Neural cell (in vitro differentiated cells): ENCODE results near the gene SPDEF. TPM values are rescaled to one million over a fixed set of nuclear protein-coding genes. Genes with fewer than 3 reads are reported as not detected.

Source experiments
- H2AFZ ChIP-seq: fragments of 200-600, 300-800 bp; sonication (generic), shearing (Covaris generic); 2 replicates; pipeline ENCODE4 v1.6.0; 2014; ENCODE audit warnings: low read depth, mild to moderate bottlenecking, antibody characterized with exemption, low read length, moderate library complexity
- H3F3A ChIP-seq: fragments of 200-600 bp; shearing (Covaris generic); 2 replicates; pipeline ENCODE4 v1.6.1; 2016; ENCODE audit warnings: mild to moderate bottlenecking, moderate library complexity, mixed read lengths, antibody characterized with exemption, low read length; ENCODE audit not compliant: insufficient read depth, poor library complexity, severe bottlenecking
- H3K27ac ChIP-seq: fragments of 200-600, 300-800 bp; sonication (generic), shearing (Covaris generic); 2 replicates; pipeline ENCODE4 v1.5.1; 2014; ENCODE audit warnings: mild to moderate bottlenecking, low read length, moderate library complexity
- H3K27me3 ChIP-seq: fragments of 300-800, 200-600 bp; sonication (generic), shearing (Covaris generic); 2 replicates; pipeline ENCODE4 v1.6.0; 2014; ENCODE audit warnings: mild to moderate bottlenecking, low read depth, low read length, moderate library complexity; ENCODE audit not compliant: insufficient read depth
- H3K36me3 ChIP-seq: fragments of 300-800, 200-600 bp; sonication (generic), shearing (Covaris generic); 2 replicates; pipeline ENCODE4 v1.5.1; 2014; ENCODE audit warnings: mild to moderate bottlenecking, antibody characterized with exemption, low read length, moderate library complexity; ENCODE audit not compliant: insufficient read depth
- H3K4me2 ChIP-seq: fragments of 300-800, 200-600 bp; sonication (generic), shearing (Covaris generic); 2 replicates; pipeline ENCODE4 v1.6.0; 2014; ENCODE audit warnings: mild to moderate bottlenecking, low read length
- H3K4me3 ChIP-seq: fragments of 300-800, 200-600 bp; sonication (generic), shearing (Covaris generic); 2 replicates; pipeline ENCODE4 v1.5.1; 2014; ENCODE audit warnings: mild to moderate bottlenecking, low read length, moderate library complexity
- H3K79me2 ChIP-seq: fragments of 200-600 bp; shearing (Covaris generic); replicated peaks from 2 replicates; pipeline ENCODE4 v1.6.0; 2014; ENCODE audit warnings: mild to moderate bottlenecking, low read length, moderate library complexity; ENCODE audit not compliant: insufficient read depth
- H3K9ac ChIP-seq: fragments of 300-800, 200-600 bp; sonication (generic), shearing (Covaris generic); 2 replicates; pipeline ENCODE4 v1.6.1; 2016; ENCODE audit warnings: mild to moderate bottlenecking, low read length, mixed read lengths
- H3K9me2 ChIP-seq: fragments of 200-600 bp; shearing (Covaris generic); 2 replicates; pipeline ENCODE4 v1.6.1; 2016; ENCODE audit warnings: mild to moderate bottlenecking, low read length, mixed read lengths; ENCODE audit not compliant: insufficient read depth
- H3K9me3 ChIP-seq: fragments of 200-600, 300-800 bp; sonication (generic), shearing (Covaris generic); 2 replicates; pipeline ENCODE4 v1.6.1; 2016; ENCODE audit warnings: mild to moderate bottlenecking, mixed run types, low read length, moderate library complexity, mixed read lengths
- H4K20me1 ChIP-seq: fragments of 200-600 bp; shearing (Covaris generic); 2 replicates; pipeline ENCODE4 v1.6.1; 2016; ENCODE audit warnings: mild to moderate bottlenecking, mixed run types; ENCODE audit not compliant: insufficient read depth
- EP300 ChIP-seq: fragments of 450-650 bp; conservative IDR thresholded peaks from 2 replicates; pipeline ENCODE4 v1.6.1; 2014; ENCODE audit warnings: antibody characterized with exemption, mild to moderate bottlenecking, moderate library complexity; ENCODE audit not compliant: poor library complexity, severe bottlenecking
- EZH2 ChIP-seq: fragments of 200-600, 300-800 bp; shearing (Covaris generic), sonication (generic); IDR thresholded peaks from 2 replicates; pipeline ENCODE4 v1.6.1; 2014; ENCODE audit warnings: antibody characterized with exemption, low read length, borderline replicate concordance, mild to moderate bottlenecking; ENCODE audit not compliant: insufficient read depth, poor library complexity, severe bottlenecking
- MXI1 ChIP-seq: fragments of 450-650 bp; conservative IDR thresholded peaks from 2 replicates; pipeline ENCODE4 v1.6.1; 2014; ENCODE audit warnings: antibody characterized with exemption, mild to moderate bottlenecking; ENCODE audit not compliant: poor library complexity, severe bottlenecking
- POLR2AphosphoS5 ChIP-seq: IDR thresholded peaks from 2 replicates; pipeline ENCODE4 v1.6.1; 2012
- RAD21 ChIP-seq: fragments of 450-650 bp; conservative IDR thresholded peaks from 2 replicates; pipeline ENCODE4 v1.6.1; 2014; ENCODE audit warnings: antibody characterized with exemption, mild to moderate bottlenecking, moderate library complexity
- SMC3 ChIP-seq: fragments of 450-650 bp; conservative IDR thresholded peaks from 2 replicates; pipeline ENCODE4 v1.6.1; 2014; ENCODE audit warnings: antibody characterized with exemption, mild to moderate bottlenecking, moderate library complexity; ENCODE audit not compliant: poor library complexity
- TAF1 ChIP-seq: IDR thresholded peaks from 2 replicates; pipeline ENCODE4 v1.6.1; 2012; ENCODE audit warnings: low read depth
- polyA plus RNA-seq: library from polyadenylated mRNA; depleted of rRNA; stranded (reverse); fragments of >200 nt; gene quantifications from 2 replicates; pipeline ENCODE4 v1.2.3, GENCODE V29; 2014
- TF ChIP-seq, protein P1 (sequence below): fragments of 450-650 bp; IDR thresholded peaks from 2 replicates; pipeline ENCODE4 v1.5.1; 2014; ENCODE audit warnings: antibody characterized with exemption, mild to moderate bottlenecking, moderate library complexity; ENCODE audit not compliant: poor library complexity, severe bottlenecking
- TF ChIP-seq, protein P2 (sequence below): IDR thresholded peaks from 2 replicates; pipeline ENCODE4 v1.6.1; 2012; ENCODE audit warnings: borderline replicate concordance

Gene SPDEF
- polyA plus RNA-seq, 1 donor from 2014 or later: 0.36 TPM

DNA sequence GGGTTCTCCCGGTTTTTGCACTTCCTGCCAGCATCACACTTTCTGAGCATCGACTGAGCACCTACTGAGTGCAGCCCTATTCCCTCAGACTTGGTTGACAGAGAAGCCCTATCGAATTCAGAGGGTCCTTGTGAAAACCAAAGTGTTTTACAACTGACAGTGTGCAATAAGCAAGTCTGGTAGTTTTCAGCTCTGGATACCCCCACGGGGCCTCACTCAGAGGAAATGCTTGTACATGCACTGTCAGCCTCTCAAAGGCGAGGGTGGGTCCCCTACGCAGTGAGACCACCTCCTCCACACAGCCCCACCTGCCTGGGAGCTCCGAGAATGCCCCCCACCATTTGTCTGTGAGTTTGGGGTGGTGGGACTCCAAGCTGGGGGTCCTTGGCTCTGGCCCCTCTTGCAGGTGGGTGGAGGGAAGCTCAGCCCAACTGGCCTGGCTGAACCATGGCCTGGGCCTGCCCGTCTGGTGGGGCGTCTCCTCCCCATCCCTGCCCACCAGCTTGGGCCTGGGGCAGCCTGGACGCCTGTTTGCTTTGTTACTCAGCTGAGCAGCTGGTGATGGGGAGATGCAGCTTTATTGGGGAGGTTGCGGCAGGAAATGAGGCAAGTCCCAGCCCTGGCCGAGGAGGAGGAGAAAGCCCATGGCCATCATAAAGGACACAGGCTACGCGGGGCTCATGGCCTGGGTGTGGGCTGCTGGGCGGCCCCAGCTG, 1.7 kb downstream of the SPDEF start:
- no peaks in the 10 kb centered on the region for H3F3A ChIP-seq
- H3K27ac ChIP-seq: no peak overlapping the region
- H3K9ac ChIP-seq: no peak overlapping the region
- H3K27me3 ChIP-seq: no peaks in the 10 kb centered on the region
- no peak overlapping the region for H3K4me2 ChIP-seq
- TF ChIP-seq EP300 (no peak), MXI1 (no peak), SMC3 (no peak), RAD21 (no peak), POLR2AphosphoS5 (no peak), EZH2 (no peak), TAF1 (no peak)
- TF ChIP-seq, protein P1, sequence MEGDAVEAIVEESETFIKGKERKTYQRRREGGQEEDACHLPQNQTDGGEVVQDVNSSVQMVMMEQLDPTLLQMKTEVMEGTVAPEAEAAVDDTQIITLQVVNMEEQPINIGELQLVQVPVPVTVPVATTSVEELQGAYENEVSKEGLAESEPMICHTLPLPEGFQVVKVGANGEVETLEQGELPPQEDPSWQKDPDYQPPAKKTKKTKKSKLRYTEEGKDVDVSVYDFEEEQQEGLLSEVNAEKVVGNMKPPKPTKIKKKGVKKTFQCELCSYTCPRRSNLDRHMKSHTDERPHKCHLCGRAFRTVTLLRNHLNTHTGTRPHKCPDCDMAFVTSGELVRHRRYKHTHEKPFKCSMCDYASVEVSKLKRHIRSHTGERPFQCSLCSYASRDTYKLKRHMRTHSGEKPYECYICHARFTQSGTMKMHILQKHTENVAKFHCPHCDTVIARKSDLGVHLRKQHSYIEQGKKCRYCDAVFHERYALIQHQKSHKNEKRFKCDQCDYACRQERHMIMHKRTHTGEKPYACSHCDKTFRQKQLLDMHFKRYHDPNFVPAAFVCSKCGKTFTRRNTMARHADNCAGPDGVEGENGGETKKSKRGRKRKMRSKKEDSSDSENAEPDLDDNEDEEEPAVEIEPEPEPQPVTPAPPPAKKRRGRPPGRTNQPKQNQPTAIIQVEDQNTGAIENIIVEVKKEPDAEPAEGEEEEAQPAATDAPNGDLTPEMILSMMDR: no peak
- TF ChIP-seq, protein P2, sequence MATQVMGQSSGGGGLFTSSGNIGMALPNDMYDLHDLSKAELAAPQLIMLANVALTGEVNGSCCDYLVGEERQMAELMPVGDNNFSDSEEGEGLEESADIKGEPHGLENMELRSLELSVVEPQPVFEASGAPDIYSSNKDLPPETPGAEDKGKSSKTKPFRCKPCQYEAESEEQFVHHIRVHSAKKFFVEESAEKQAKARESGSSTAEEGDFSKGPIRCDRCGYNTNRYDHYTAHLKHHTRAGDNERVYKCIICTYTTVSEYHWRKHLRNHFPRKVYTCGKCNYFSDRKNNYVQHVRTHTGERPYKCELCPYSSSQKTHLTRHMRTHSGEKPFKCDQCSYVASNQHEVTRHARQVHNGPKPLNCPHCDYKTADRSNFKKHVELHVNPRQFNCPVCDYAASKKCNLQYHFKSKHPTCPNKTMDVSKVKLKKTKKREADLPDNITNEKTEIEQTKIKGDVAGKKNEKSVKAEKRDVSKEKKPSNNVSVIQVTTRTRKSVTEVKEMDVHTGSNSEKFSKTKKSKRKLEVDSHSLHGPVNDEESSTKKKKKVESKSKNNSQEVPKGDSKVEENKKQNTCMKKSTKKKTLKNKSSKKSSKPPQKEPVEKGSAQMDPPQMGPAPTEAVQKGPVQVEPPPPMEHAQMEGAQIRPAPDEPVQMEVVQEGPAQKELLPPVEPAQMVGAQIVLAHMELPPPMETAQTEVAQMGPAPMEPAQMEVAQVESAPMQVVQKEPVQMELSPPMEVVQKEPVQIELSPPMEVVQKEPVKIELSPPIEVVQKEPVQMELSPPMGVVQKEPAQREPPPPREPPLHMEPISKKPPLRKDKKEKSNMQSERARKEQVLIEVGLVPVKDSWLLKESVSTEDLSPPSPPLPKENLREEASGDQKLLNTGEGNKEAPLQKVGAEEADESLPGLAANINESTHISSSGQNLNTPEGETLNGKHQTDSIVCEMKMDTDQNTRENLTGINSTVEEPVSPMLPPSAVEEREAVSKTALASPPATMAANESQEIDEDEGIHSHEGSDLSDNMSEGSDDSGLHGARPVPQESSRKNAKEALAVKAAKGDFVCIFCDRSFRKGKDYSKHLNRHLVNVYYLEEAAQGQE: no peak
- H3K9me3 ChIP-seq: no peaks in the 10 kb centered on the region
- no peaks in the 10 kb centered on the region for H3K79me2 ChIP-seq
- H3K9me2 ChIP-seq: no peaks in the 10 kb centered on the region
- no peak overlapping the region for H2AFZ ChIP-seq
- H3K4me3 ChIP-seq: no peak overlapping the region
- H4K20me1 ChIP-seq: no peaks in the 10 kb centered on the region
- no peaks in the 10 kb centered on the region for H3K36me3 ChIP-seq

DNA sequence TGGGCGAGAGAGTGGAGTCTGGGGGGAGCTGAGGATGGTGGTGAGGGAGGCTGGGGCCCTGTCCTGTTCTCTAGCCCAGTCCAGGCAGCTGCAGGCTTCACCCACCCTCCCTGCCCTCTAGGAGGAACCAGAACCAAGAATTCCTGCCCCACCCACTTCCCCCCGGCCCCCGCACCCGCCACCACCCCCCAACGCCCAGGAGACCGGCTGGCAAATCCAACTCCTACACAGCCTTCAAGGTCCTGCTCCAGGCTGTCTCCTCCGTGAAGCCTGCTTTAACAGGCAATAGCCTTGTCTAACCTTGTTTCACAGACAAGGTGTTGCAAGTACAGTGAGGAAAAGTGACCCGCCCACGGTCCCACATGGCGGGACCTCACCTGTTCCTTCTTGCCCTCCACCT, 2.4 kb downstream of the SPDEF start:
- no peak overlapping the region for H2AFZ ChIP-seq
- no peak for TF ChIP-seq EP300
- no peak for TF ChIP-seq POLR2AphosphoS5
- no peak for TF ChIP-seq RAD21
- TF ChIP-seq, protein P2: no peak
- no peak for TF ChIP-seq SMC3
- TF ChIP-seq EZH2: no peak
- TF ChIP-seq, protein P1: no peak
- TF ChIP-seq MXI1: no peak
- TF ChIP-seq TAF1: no peak
- H3K27me3 ChIP-seq: no peaks in the 10 kb centered on the region
- H3K9ac ChIP-seq: no peak overlapping the region
- H3K79me2 ChIP-seq: no peaks in the 10 kb centered on the region
- no peaks in the 10 kb centered on the region for H3F3A ChIP-seq
- no peaks in the 10 kb centered on the region for H3K36me3 ChIP-seq
- H3K27ac ChIP-seq: no peak overlapping the region
- no peak overlapping the region for H3K4me2 ChIP-seq
- H3K9me2 ChIP-seq: no peaks in the 10 kb centered on the region
- H3K9me3 ChIP-seq: no peaks in the 10 kb centered on the region
- no peaks in the 10 kb centered on the region for H4K20me1 ChIP-seq
- no peak overlapping the region for H3K4me3 ChIP-seq
